OCI-LY3 (cell line): ENCODE measurements around the gene SUSD4.

Source experiments
- H2AFZ ChIP-seq: fragments of 200-600, 300-600 bp; shearing (Covaris generic); 2 replicates; pipeline ENCODE4 v1.6.0; 2014; ENCODE audit warnings: antibody characterized with exemption, low read depth, low read length
- H3K27ac ChIP-seq: fragments of 200-600, 300-600 bp; sonication (generic); 2 replicates; pipeline ENCODE4 v1.5.1; 2014; ENCODE audit warnings: mild to moderate bottlenecking, low read length, moderate library complexity, mixed read lengths
- H3K27me3 ChIP-seq: fragments of 200-600, 300-600 bp; sonication (generic); 2 replicates; pipeline ENCODE4 v1.6.1; 2014; ENCODE audit warnings: low read depth, low read length, mixed read lengths
- H3K36me3 ChIP-seq: fragments of 200-600, 300-600 bp; sonication (generic); replicated peaks from 2 replicates; pipeline ENCODE3; 2014; ENCODE audit warnings: low read depth, low read length, mixed read lengths
- H3K4me1 ChIP-seq: fragments of 300-600, 200-600 bp; sonication (generic); 2 replicates; pipeline ENCODE4 v1.6.1; 2014; ENCODE audit warnings: low read length, mixed read lengths
- H3K4me2 ChIP-seq: fragments of 200-600, 300-600 bp; sonication (generic); 2 replicates; pipeline ENCODE4 v1.6.1; 2014; ENCODE audit warnings: low read length, mixed read lengths
- H3K4me3 ChIP-seq: fragments of 300-600, 200-600 bp; sonication (generic); 2 replicates; pipeline ENCODE4 v1.5.1; 2014; ENCODE audit warnings: antibody characterized with exemption, mild to moderate bottlenecking, low read length, moderate library complexity
- H3K79me2 ChIP-seq: fragments of 300-600, 200-600 bp; shearing (Covaris generic); 2 replicates; pipeline ENCODE4 v1.6.1; 2014; ENCODE audit warnings: mild to moderate bottlenecking, low read length, mixed read lengths
- H3K9ac ChIP-seq: fragments of 300-600, 200-600 bp; shearing (Covaris generic); 2 replicates; pipeline ENCODE4 v1.6.0; 2014; ENCODE audit warnings: mild to moderate bottlenecking, low read length, moderate library complexity
- H3K9me3 ChIP-seq: fragments of 200-600, 300-600 bp; shearing (Covaris generic); 2 replicates; pipeline ENCODE4 v1.6.1; 2014; ENCODE audit warnings: low read length, mixed read lengths; ENCODE audit not compliant: insufficient read depth
- H4K20me1 ChIP-seq: fragments of 200-600, 300-600 bp; sonication (generic); 2 replicates; pipeline ENCODE4 v1.6.1; 2016; ENCODE audit warnings: low read length, mixed read lengths; ENCODE audit not compliant: insufficient read depth
- EZH2phosphoT487 ChIP-seq: fragments of 200-600 bp; shearing (Covaris generic); IDR thresholded peaks from 2 replicates; pipeline ENCODE4 v1.6.1; 2018; ENCODE audit warnings: antibody characterized with exemption, mixed run types, low read depth
- TF ChIP-seq, protein P1 (sequence below): fragments of 200-600, 300-600 bp; sonication (generic); IDR thresholded peaks from 2 replicates; pipeline ENCODE4 v1.5.1; 2014; ENCODE audit warnings: antibody characterized with exemption, low read length, low read depth

The SUSD4 gene

GRCh38 chr1:223349241-223349640 lies 14.7 kb downstream of the SUSD4 start:
- Histone ChIP-seq H4K20me1 (no peaks in the 10 kb centered on the region), H3K4me1 (no peaks in the 10 kb centered on the region), H3K9ac (no peak overlapping the region), H2AFZ (no peak overlapping the region), H3K27ac (no peak overlapping the region), H3K36me3 (no peaks in the 10 kb centered on the region), H3K4me2 (no peak overlapping the region), H3K79me2 (no peaks in the 10 kb centered on the region), H3K27me3 (peaks cover 11% of the 10 kb centered on the region; the same call in 1 of the 2 replicates), H3K4me3 (no peak overlapping the region), H3K9me3 (no peaks in the 10 kb centered on the region)
- TF ChIP-seq, protein P1, sequence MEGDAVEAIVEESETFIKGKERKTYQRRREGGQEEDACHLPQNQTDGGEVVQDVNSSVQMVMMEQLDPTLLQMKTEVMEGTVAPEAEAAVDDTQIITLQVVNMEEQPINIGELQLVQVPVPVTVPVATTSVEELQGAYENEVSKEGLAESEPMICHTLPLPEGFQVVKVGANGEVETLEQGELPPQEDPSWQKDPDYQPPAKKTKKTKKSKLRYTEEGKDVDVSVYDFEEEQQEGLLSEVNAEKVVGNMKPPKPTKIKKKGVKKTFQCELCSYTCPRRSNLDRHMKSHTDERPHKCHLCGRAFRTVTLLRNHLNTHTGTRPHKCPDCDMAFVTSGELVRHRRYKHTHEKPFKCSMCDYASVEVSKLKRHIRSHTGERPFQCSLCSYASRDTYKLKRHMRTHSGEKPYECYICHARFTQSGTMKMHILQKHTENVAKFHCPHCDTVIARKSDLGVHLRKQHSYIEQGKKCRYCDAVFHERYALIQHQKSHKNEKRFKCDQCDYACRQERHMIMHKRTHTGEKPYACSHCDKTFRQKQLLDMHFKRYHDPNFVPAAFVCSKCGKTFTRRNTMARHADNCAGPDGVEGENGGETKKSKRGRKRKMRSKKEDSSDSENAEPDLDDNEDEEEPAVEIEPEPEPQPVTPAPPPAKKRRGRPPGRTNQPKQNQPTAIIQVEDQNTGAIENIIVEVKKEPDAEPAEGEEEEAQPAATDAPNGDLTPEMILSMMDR = no peak
- TF ChIP-seq EZH2phosphoT487 = no peak

DNA sequence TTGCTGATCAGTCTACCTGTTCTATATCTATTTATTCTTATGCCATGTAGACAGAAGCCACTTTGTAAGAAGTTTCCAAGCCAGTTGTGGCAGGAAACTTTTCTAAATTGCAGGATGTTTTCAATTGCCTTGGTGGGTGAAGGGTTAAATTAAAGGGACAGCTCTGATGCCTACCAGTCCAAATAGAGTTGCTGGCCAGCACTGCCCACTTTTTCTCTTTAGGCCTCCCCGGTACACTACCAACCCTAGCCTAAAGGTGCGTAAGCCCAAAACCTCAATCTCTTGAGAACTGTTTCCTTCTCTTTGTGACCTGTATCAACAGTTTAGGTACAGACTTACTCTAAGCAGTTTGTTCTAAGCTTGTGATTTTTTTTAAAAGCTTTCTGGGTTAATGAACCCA lies 15.5 kb downstream of the SUSD4 start:
- Histone ChIP-seq H3K27ac (no peak overlapping the region), H3K4me2 (no peak overlapping the region), H3K27me3 (peaks cover 16% of the 10 kb centered on the region; the same call in 1 of the 2 replicates), H3K9ac (no peak overlapping the region), H3K9me3 (no peaks in the 10 kb centered on the region), H2AFZ (no peak overlapping the region), H3K4me1 (no peaks in the 10 kb centered on the region), H4K20me1 (no peaks in the 10 kb centered on the region), H3K79me2 (no peaks in the 10 kb centered on the region), H3K36me3 (no peaks in the 10 kb centered on the region), H3K4me3 (no peak overlapping the region)
- TF ChIP-seq, protein P1 = no peak
- no peak for TF ChIP-seq EZH2phosphoT487

GRCh38 chr1:223347583-223347982 lies 16.4 kb downstream of the SUSD4 start:
- Histone ChIP-seq H2AFZ (no peak overlapping the region), H3K79me2 (no peaks in the 10 kb centered on the region), H3K4me3 (no peak overlapping the region), H3K27me3 (peaks cover 7% of the 10 kb centered on the region; the same call in 1 of the 2 replicates), H3K4me1 (no peaks in the 10 kb centered on the region), H3K9me3 (no peaks in the 10 kb centered on the region), H4K20me1 (no peaks in the 10 kb centered on the region), H3K27ac (no peak overlapping the region), H3K4me2 (no peak overlapping the region), H3K9ac (no peak overlapping the region), H3K36me3 (no peaks in the 10 kb centered on the region)
- TF ChIP-seq, protein P1 = no peak
- no peak for TF ChIP-seq EZH2phosphoT487

GRCh38 chr1:223346311-223346710 lies 17.7 kb downstream of the SUSD4 start:
- no peak overlapping the region for H3K9ac ChIP-seq
- no peak for TF ChIP-seq EZH2phosphoT487
- TF ChIP-seq, protein P1 = no peak
- H3K9me3 ChIP-seq = no peaks in the 10 kb centered on the region
- H3K4me1 ChIP-seq = no peaks in the 10 kb centered on the region
- no peaks in the 10 kb centered on the region for H3K79me2 ChIP-seq
- peaks cover 6% of the 10 kb centered on the region; the same call in 1 of the 2 replicates for H3K27me3 ChIP-seq
- no peak overlapping the region for H3K4me3 ChIP-seq
- H3K36me3 ChIP-seq = no peaks in the 10 kb centered on the region
- no peaks in the 10 kb centered on the region for H4K20me1 ChIP-seq
- H3K27ac ChIP-seq = no peak overlapping the region
- H2AFZ ChIP-seq = no peak overlapping the region
- no peak overlapping the region for H3K4me2 ChIP-seq
